Ovary (tissue), 3 donors: Measurements from ENCODE around the gene HNRNPUL1.
"Not testable (repeated sequence)": the region's sequence is repeated elsewhere in the genome, so short reads cannot be mapped to it uniquely, and the experiment has no call there.

ENCODE experiments used
- CTCF ChIP-seq, 3 donors: fragments of 450-650 bp in 2 of 3; fragments of 200-600 bp in 1 of 3; IDR thresholded peaks; one replicate each; pipeline versions ENCODE4 v1.5.1 to v1.8.0; 2016 to 2022; ENCODE audit warnings: antibody characterized with exemption in 3 of 3, mild to moderate bottlenecking in 1 of 3
- POLR2A ChIP-seq: fragments of 450-650 bp; IDR thresholded peaks from one replicate; pipeline ENCODE4 v1.6.1; 2017; ENCODE audit warnings: antibody characterized with exemption, mild to moderate bottlenecking, moderate library complexity
- donor health status: DM: no; HTN: no; CAD: no.

DNA sequence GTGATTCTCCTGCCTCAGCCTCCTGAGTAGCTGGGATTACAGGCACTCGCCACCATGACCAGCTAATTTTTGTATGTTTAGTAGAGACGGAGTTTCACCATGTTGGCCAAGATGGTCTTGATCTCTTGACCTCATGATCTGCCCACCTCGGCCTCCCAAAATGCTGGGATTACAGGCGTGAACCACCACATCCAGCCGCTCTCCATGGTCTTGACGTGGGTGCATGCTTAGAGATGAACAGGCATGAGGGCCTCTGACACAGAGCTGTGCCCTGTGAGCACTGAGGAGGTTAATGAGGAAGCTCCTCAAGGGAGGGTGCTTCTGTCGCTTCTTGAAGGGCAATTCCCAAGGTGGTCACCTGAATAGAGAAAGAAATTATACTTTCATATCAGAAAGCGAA, 25.6 kb downstream of the HNRNPUL1 start:
- not testable (repeated sequence) for TF ChIP-seq CTCF (IDR thresholded peaks at IDR 0.05); POLR2A
